Astrocyte (in vitro differentiated cells and primary cell): ENCODE data around the gene EVI2B.

ENCODE experiments used
- CTCF ChIP-seq: IDR thresholded peaks from 2 replicates; pipeline ENCODE4 v1.5.1; 2011; ENCODE audit warnings: low read depth, mild to moderate bottlenecking, inconsistent platforms, low read length, moderate library complexity; ENCODE audit not compliant: insufficient read depth
- EZH2 ChIP-seq: IDR thresholded peaks from 2 replicates; pipeline ENCODE4 v1.6.1; 2012; ENCODE audit warnings: mild to moderate bottlenecking, low read length, inconsistent platforms; ENCODE audit not compliant: insufficient read depth

DNA sequence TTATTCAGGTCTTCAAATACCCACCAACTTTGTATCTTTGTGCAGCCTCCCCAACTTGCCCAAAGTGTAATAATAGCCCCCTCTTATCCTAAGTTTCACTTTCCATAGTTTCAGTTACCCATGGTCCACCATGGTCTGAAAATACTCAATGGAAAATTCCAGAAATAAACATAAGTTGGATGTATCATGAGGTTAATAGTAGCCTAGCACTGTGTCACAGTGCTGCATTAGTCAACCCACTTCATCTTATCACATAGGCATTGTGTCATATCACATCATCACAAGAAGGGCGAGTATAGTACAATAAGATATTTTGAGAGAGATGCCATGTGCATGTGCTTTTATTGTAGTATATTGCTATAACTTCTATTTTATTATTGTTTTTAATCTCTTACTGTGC lies 38.7 kb downstream of the EVI2B start:
- TF ChIP-seq CTCF (no peak), EZH2 (no peak)
